Muscle of leg (tissue), 16 donors: ENCODE data around the gene TMEM163. TPM values are rescaled to one million over a fixed set of nuclear protein-coding genes. Genes with fewer than 3 reads are reported as not detected.
A peak's percentile ranks its signal among the peaks of the same experiment; 100 is the strongest.
"Not testable (repeated sequence)": the region's sequence is repeated elsewhere in the genome, so short reads cannot be mapped to it uniquely, and the experiment has no call there.

Experiments used
- DNase-seq: peaks from one replicate; pipeline ENCODE4 v3.0.0; 2013
- H3K27ac ChIP-seq: one replicate; pipeline ENCODE4 v1.5.1; 2013; ENCODE audit warnings: mild to moderate bottlenecking, low read length, control low read depth
- H3K27me3 ChIP-seq: one replicate; pipeline ENCODE4 v1.6.1; 2013; ENCODE audit warnings: low read length; ENCODE audit not compliant: control insufficient read depth, insufficient read depth
- H3K36me3 ChIP-seq: one replicate; pipeline ENCODE4 v1.6.1; 2013; ENCODE audit warnings: low read length; ENCODE audit not compliant: control insufficient read depth, insufficient read depth
- H3K4me1 ChIP-seq: one replicate; pipeline ENCODE4 v1.6.1; 2013; ENCODE audit warnings: low read length; ENCODE audit not compliant: control insufficient read depth, insufficient read depth
- H3K4me3 ChIP-seq: one replicate; pipeline ENCODE4 v1.5.1; 2013; ENCODE audit warnings: low read length, control low read depth
- H3K9me3 ChIP-seq: replicated peaks from 2 replicates; pipeline ENCODE4 v1.6.1; 2013; ENCODE audit warnings: low read depth, low read length; ENCODE audit not compliant: control insufficient read depth
- WGBS: methylation state at CpG from one replicate; pipeline ENCODE4 v1.1.5; 2013; ENCODE audit warnings: missing lambda C conversion rate; ENCODE audit not compliant: insufficient coverage; 5-methylcytosine and 5-hydroxymethylcytosine counted together
- long read RNA-seq, 11 donors: transcript quantifications; one replicate each; lab custom pipeline, GENCODE V29; 2026
- polyA plus RNA-seq, 8 donors: library from polyadenylated mRNA; unstranded; fragments of 120-200 nt; gene quantifications; one replicate each; pipeline versions ENCODE4 v1.2.1 to v1.2.3, GENCODE V29; 2013; ENCODE audit warnings: inconsistent platforms in 1 of 8, low replicate concordance in 1 of 8; ENCODE audit not compliant: insufficient read length in 8 of 8, insufficient read depth in 1 of 8
- total RNA-seq: library from RNA; stranded (reverse); fragments of 120-200 nt; gene quantifications from one replicate; pipeline ENCODE4 v1.2.4, GENCODE V29; 2013

The TMEM163 gene
- total RNA-seq (0.66 TPM), polyA plus RNA-seq (1 to 10 TPM in 7 of 8 donors, under 1 TPM in 1; 0.75 to 3.5 (median 2.0) TPM)
- long read RNA-seq, donor 1: 0 reads
- long read RNA-seq, donor 2: 0 reads
- long read RNA-seq, donor 3: 0 reads
- long read RNA-seq, donor 4: 0 reads
- long read RNA-seq, donor 5, partial matches to known transcripts: 0 of 3 reads
- long read RNA-seq, donor 5, other reads (novel, unspliced or antisense): 0 of 3 reads
- long read RNA-seq, donor 6: 0 reads
- long read RNA-seq, donor 7, full-length matches to known transcripts: 1 of 1 reads
- long read RNA-seq, donor 7, partial matches to known transcripts: 0 of 1 reads
- long read RNA-seq, donor 7, other reads (novel, unspliced or antisense): 0 of 1 reads
- long read RNA-seq, donor 8, partial matches to known transcripts: 0 of 1 reads
- long read RNA-seq, donor 8, other reads (novel, unspliced or antisense): 0 of 1 reads
- long read RNA-seq, donor 9, partial matches to known transcripts: 0 of 1 reads
- long read RNA-seq, donor 9, other reads (novel, unspliced or antisense): 0 of 1 reads
- long read RNA-seq, donor 10: 0 reads
- long read RNA-seq, donor 11: 0 reads

GRCh38 chr2:134718817-134719814 is at the start of gene TMEM163:
TMEM163 (minus strand) TSS chr2:134719000.
- Histone ChIP-seq H3K27ac (no peak within 1 kb of the TSS), H3K4me1 (peaks cover 14% of the 10 kb centered on the region), H3K9me3 (no peaks in the 10 kb centered on the region), H3K36me3 (no peaks in the 10 kb centered on the region), H3K27me3 (peaks cover 53% of the 10 kb centered on the region), H3K4me3 (peak within 1 kb of the TSS; percentile 38)
- 6% methylated on average over 82 of the region's 99 CpGs for WGBS
- no peak for DNase-seq

GRCh38 chr2:134766583-134766982 is 47.8 kb upstream of the TMEM163 start:
- H3K27me3 ChIP-seq: no peaks in the 10 kb centered on the region

GRCh38 chr2:134765987-134766386 is 47.2 kb upstream of the TMEM163 start:
- H3K36me3 ChIP-seq: no peaks in the 10 kb centered on the region
- DNase-seq: no peak
- H3K27me3 ChIP-seq: no peaks in the 10 kb centered on the region
- H3K9me3 ChIP-seq: no peaks in the 10 kb centered on the region
- no peaks in the 10 kb centered on the region for H3K4me1 ChIP-seq
- H3K4me3 ChIP-seq: no peak overlapping the region
- H3K27ac ChIP-seq: no peak overlapping the region

More at GRCh38 chr2:134766583-134766982, 47.8 kb upstream of the TMEM163 start:
- no CpG with 5 or more reads among the region's 5 CpGs for WGBS
- H3K36me3 ChIP-seq: no peaks in the 10 kb centered on the region
- no peak overlapping the region for H3K4me3 ChIP-seq
- H3K27ac ChIP-seq: no peak overlapping the region
- H3K9me3 ChIP-seq: no peaks in the 10 kb centered on the region
- DNase-seq: no peak
- H3K4me1 ChIP-seq: no peaks in the 10 kb centered on the region

- no peak overlapping the region for H3K4me3 ChIP-seq
- no peaks in the 10 kb centered on the region for H3K4me1 ChIP-seq
- DNase-seq: no peak
- no peaks in the 10 kb centered on the region for H3K9me3 ChIP-seq
- no peaks in the 10 kb centered on the region for H3K36me3 ChIP-seq
- H3K27me3 ChIP-seq: no peaks in the 10 kb centered on the region
- no peak overlapping the region for H3K27ac ChIP-seq
- WGBS: 80% methylated on average over 1 of the region's 1 CpG
Observed at GRCh38 chr2:134764164-134764563, 45.4 kb upstream of the TMEM163 start.

GRCh38 chr2:134763164-134763710 is 44.4 kb upstream of the TMEM163 start:
- no peak for DNase-seq
- Histone ChIP-seq H3K4me1 (no peaks in the 10 kb centered on the region), H3K27ac (no peak overlapping the region), H3K9me3 (no peaks in the 10 kb centered on the region), H3K36me3 (no peaks in the 10 kb centered on the region), H3K27me3 (no peaks in the 10 kb centered on the region), H3K4me3 (no peak overlapping the region)
- WGBS: 69% methylated on average over 3 of the region's 4 CpGs

- H3K4me3 ChIP-seq: no peak overlapping the region
- H3K4me1 ChIP-seq: no peaks in the 10 kb centered on the region
- no peak overlapping the region for H3K27ac ChIP-seq
- no peak for DNase-seq
- WGBS: no CpG with 5 or more reads among the region's 2 CpGs
- no peaks in the 10 kb centered on the region for H3K36me3 ChIP-seq
- no peaks in the 10 kb centered on the region for H3K27me3 ChIP-seq
- H3K9me3 ChIP-seq: no peaks in the 10 kb centered on the region
Observed at GRCh38 chr2:134762508-134762907, 43.7 kb upstream of the TMEM163 start.

GRCh38 chr2:134760385-134760784 is 41.6 kb upstream of the TMEM163 start:
- DNase-seq: no peak
- H3K36me3 ChIP-seq: no peaks in the 10 kb centered on the region

GRCh38 chr2:134758633-134759032 is 39.8 kb upstream of the TMEM163 start:
- H3K27ac ChIP-seq: no peak overlapping the region
- no CpG with 5 or more reads among the region's 1 CpG for WGBS
- H3K9me3 ChIP-seq: no peaks in the 10 kb centered on the region
- H3K36me3 ChIP-seq: no peaks in the 10 kb centered on the region
- no peaks in the 10 kb centered on the region for H3K4me1 ChIP-seq
- H3K27me3 ChIP-seq: no peaks in the 10 kb centered on the region
- no peak overlapping the region for H3K4me3 ChIP-seq
- peak; percentile 35 for DNase-seq

More at GRCh38 chr2:134760385-134760784, 41.6 kb upstream of the TMEM163 start:
- Histone ChIP-seq H3K27ac (no peak overlapping the region), H3K9me3 (no peaks in the 10 kb centered on the region), H3K4me1 (no peaks in the 10 kb centered on the region), H3K27me3 (no peaks in the 10 kb centered on the region), H3K4me3 (no peak overlapping the region)

- H3K4me1 ChIP-seq, H3K9me3 ChIP-seq, H3K4me3 ChIP-seq, H3K27ac ChIP-seq, DNase-seq, H3K27me3 ChIP-seq, H3K36me3 ChIP-seq: not testable (repeated sequence)
- WGBS: 64% methylated on average over 6 of the region's 8 CpGs
Observed at GRCh38 chr2:134751981-134752380, 33.2 kb upstream of the TMEM163 start.
